HG02642 (cell line): Measurements from ENCODE around the gene RAD51B.
A peak's percentile ranks its signal among the peaks of the same experiment; 100 is the strongest.
"Not testable (repeated sequence)": the region's sequence is repeated elsewhere in the genome, so short reads cannot be mapped to it uniquely, and the experiment has no call there.

Experiments used
- ATAC-seq: cut with Tn5 transposase; IDR thresholded peaks from one replicate; pipeline ENCODE4 v1.9.1; 2021; ENCODE audit warnings: mild to moderate bottlenecking; ENCODE audit not compliant: unreplicated experiment, poor library complexity

RAD51B gene

DNA sequence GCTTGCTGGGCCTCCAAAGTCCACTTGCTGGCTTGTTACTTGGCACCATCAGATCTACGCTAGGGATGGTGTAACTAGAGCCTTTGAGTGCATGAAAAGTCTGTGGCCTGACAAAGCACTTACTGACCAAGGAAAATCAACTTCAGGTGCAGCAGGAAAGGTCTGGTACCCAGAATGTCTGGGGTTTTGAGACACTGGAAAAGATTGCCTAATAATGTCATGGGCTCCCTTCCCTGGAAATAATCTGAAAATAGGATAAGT is 866.6 kb downstream of the RAD51B start:
- ATAC-seq: no peak

GRCh38 chr14:68686724-68687123 is 867.1 kb downstream of the RAD51B start:
- ATAC-seq: no peak

- no peak for ATAC-seq
Measured at GRCh38 chr14:68687746-68688145, 868.2 kb downstream of the RAD51B start.

DNA sequence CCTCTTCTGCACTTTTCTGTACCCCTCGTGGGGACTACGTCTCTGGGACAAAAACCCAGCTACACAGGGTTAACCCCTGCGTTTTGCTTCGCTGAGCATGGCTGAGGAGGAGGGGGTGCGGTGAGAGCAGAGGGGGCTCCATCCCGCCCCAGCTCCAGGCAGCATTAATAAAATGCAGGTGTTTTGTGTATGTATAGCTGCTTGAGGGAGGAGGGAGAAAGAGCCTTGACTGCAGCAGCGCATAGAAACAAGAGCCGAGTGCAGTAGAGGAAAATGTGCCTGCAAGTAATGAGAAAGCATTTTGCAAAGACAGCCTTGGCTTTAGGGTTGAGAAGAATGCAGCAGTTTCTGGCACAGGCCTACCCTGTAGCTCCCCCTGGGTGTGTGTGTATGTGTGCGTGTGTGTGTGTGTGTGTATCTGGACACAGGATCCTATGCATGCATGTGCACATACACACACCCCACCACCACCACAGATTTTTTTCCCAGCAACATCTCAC is 869.3 kb downstream of the RAD51B start:
- no peak for ATAC-seq

- no peak for ATAC-seq
Measured at GRCh38 chr14:68689511-68689910, 869.9 kb downstream of the RAD51B start.

GRCh38 chr14:68690089-68690958 is 870.7 kb downstream of the RAD51B start:
- ATAC-seq: no peak

DNA sequence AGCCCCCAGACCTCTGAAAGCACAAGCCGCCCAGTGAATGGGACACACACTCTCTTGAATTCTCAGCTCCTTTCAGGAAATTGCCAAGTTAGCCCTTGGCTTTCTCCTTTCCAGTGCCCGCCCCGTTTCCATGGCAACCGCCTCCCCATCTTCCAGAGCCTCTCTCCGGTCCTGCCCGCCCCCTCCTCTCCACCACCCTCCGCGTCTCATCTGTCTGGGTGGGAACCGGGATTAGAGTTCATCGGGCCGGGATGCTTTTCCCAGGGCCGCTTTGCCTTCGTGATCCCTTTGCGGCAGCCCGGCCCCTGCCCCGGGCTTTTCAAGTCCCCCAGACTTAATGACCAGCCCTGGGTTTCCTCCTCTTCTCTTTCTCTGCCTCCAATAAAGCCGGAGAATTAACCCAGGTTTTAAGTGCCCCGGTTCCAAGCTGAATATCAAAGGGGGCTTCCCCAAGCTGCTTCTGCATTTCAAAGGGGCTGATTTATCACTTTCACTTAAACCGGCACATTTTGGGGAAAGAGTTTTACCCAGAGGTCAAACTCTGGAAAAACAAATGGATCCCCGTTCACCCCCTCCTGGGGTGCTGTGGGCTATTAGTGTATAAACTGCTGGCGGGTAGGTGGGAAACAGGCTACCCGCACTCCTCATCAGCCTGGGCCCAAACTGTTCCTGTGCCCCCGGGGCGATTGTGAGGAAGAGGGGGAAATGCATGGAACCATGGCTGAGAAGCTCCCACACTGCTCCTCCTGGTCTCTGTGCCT is 871.6 kb downstream of the RAD51B start:
- ATAC-seq: no peak

GRCh38 chr14:68691792-68692118 is 872.2 kb downstream of the RAD51B start:
- ATAC-seq: no peak

GRCh38 chr14:68692216-68692615 is 872.6 kb downstream of the RAD51B start:
- no peak for ATAC-seq

DNA sequence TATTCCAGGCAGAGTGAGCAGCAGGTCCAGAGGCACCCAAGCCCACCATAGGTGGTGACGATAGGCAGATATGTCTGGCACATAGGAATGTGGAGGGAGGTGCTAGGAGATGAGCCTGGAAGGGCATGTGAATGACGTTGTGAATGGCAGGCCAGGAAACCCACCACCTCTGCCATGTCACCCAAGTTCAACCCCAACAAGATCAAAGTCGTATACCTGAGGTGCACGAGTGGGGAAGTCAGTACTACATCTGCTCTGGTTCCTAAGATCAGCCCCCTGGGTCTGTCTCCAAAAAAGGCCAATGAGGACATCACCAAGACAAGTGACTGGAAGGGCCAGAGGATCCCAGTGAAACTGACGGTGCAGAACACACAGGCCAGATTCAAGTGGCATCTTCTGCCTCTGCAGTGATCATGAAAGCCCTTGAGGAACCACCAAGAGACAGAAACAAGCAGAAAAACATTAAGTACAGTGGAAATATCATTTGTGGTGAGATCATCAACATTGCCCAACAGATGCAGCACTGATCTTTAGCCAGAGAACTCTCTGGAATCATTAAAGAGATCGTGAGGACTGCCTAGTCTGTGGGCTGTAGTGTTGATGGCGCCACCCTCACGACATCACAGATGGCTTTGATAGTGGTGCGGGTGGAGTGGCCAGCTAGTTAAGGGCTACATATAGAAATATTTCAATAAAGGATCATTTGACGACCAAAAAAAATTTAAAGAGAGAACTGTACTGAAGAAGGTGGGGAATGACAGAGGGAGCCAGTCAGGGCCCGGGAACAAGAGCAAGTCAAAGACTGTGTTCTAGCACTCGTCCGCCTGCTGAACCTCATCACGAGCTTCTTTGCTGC is 873.6 kb downstream of the RAD51B start:
- no peak for ATAC-seq

DNA sequence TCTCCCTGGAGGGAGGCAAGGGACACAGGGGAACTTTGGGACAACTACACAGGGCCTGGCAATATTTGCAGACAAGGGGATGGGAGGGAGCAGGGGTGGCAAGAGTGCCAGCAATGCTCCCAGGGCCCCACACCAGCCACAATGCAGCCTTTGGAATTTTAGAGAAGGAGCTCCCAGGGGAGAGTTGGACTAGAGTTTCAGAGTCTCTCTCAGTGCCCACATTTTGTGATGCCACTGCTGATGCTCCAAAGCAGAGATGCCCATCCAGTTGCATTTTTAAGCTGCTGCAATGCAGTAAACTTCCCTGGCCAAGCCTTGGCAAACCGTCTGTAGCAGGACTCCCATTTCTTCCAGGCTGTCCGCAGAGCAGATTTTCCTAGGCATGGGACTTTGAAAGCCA is 874.3 kb downstream of the RAD51B start:
- no peak for ATAC-seq

- no peak for ATAC-seq
Measured at GRCh38 chr14:68694516-68695235, 875.1 kb downstream of the RAD51B start.

- ATAC-seq: peak; percentile 82
Measured at GRCh38 chr14:68695326-68695768, 875.8 kb downstream of the RAD51B start.

DNA sequence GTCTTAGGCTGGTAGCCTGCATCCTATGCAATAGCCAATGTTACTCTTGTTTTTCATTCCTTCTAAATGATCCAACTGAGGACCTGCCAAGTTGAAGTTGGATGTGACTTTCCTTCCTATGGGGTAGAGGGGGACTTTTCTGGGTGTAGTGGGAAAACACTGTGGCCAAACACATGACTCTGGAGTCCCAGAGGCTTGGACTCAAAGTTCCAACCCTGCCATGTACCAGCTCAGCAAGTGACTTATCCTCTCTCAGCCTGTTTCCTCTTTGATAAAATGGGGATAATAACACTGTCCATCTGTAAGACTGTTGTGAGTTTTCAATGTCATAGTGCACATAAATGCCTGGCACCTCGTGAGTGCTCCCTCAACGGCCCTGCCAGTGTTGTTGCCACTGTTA is 876.3 kb downstream of the RAD51B start:
- ATAC-seq: no peak

DNA sequence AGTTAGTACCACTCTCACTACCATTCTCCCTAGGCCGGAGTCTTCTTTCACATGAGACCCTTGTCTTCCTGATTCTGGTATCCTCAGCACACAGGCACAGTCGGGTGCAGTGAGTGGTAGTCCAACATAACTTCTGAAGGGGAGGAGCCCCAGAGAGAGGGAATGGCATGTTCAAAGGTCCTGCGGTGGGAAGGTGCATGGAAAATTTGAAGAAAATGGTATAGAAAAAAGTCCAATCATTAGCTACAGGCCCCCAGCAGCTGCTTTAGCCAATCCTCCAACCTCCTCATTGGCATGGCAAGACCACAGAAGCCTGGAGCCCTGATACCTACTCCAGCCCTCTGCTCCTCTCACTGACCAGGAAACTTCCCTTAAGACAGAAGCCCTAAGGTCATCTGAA is 876.7 kb downstream of the RAD51B start:
- ATAC-seq: no peak

DNA sequence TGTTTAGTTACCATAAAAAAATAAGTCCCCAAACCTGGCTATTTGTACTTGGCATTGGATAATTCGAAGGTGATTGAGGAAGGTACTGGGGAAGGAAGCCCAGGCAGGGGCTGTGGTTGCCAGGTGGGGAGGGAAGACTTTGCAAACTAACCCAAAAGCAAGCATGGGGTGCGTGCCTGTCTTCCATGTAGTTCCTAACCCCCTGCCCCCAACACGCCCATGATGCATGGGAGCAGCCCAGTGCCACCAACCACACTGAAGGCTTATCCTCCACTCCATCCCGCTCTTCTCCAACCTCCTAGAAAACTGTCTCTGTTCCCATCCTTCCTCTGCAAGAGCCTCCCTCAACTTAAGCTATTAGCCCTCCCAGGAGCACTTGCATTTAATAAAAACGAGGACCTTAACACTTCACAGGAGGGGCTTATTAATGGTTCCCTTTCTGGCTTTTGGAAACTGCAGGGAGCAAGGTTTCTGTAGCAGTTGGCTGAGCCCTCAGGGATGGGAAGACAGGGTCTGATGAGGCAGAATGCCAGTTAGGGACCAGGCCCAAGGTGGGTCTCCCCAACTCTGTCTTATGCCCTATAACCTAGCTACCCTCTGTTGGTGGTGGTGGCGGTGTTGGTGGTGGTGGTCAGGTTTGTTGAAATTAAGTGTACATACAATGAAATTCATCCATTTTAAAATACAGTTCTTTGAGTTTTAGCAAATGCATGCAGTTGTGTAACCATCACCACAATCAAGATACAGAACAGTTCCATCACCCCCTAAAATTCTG is 877.3 kb downstream of the RAD51B start:
- ATAC-seq: no peak

- ATAC-seq: not testable (repeated sequence)
Measured at GRCh38 chr14:68698773-68699172, 879.2 kb downstream of the RAD51B start.

DNA sequence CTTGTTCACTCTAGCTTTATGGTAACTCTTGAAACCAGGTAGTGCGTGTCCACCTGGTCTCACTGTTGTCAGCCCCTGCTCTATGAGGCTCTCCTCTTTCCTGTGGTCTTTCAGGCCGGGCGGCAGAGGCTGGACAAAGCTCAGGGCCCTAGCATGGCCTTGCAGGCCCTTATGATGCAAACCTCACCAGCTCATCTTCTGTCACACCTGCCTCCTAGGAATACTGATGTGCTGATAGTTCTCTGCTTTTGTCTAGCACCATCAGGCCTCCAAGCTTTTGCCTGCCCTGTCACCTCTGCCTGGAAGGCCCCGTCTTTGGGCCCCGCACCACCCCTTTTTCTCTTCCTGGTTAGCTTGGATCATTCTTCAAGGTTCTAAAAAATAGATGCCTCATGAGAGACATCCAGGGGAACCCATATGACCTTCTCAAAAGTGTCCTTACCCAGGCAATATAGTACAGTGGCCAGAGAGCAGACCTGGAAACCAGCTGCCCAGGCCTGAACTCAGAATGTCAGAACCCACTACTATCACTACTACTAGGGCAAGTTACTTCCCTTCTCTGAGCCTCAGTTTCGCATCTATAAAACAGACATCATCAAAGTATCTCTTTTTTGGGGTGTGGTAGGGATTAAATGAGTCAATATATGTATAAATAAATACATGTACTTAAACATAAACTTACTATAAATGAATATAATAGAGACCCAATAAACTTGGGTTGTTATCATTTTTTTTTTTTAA is 881.6 kb downstream of the RAD51B start:
- no peak for ATAC-seq

GRCh38 chr14:68702135-68702534 is 882.6 kb downstream of the RAD51B start:
- no peak for ATAC-seq
